ENCODE results near the gene PLIN4.

DNA sequence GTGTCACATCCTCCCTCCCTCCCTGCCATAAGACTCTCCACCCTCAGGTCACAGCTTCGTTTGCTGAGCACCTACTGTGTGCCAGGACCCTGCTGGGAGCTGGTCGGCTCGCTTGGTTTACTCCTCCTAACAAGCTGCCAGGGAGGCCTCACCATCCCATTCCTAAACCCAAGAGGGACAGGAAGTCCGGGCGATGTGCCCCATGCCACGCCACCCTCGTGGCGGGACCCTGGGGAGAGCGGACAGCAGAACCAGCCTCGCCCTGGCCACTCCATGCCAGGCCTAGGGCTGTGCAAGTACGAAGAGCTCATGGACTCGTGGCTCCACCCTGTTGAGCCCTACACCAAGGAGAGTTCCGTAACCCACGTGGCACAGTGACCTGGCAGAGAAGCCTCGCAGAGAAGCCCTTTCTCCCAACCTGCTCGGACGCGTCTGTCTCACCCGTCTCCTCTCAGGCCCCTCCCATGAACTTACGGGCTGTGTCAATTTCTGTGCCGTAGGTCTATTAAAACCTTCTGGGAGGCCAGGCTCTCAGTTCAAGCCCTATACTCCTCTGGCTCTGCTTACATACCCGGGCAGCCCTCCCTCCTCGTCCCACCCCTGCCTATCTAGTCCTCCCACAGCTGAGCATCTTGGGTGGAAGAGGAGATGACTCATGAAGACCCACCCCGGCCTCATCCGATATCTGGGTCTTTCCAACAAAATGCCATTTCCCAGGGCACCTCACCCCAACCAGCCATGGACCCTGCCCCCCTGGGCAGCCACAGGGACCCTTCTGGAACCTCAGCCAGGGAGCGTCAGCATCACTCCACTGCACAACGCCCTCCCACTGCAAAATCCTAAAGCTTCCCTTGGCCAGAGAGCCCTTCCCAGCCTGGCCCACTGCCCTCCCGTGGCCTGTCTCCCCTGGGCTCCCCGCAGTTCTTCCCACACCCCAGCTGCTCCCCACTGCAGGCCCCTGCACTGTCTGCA, 63.3 kb downstream of the PLIN4 start:
- TF ChIP-seq, protein P1, sequence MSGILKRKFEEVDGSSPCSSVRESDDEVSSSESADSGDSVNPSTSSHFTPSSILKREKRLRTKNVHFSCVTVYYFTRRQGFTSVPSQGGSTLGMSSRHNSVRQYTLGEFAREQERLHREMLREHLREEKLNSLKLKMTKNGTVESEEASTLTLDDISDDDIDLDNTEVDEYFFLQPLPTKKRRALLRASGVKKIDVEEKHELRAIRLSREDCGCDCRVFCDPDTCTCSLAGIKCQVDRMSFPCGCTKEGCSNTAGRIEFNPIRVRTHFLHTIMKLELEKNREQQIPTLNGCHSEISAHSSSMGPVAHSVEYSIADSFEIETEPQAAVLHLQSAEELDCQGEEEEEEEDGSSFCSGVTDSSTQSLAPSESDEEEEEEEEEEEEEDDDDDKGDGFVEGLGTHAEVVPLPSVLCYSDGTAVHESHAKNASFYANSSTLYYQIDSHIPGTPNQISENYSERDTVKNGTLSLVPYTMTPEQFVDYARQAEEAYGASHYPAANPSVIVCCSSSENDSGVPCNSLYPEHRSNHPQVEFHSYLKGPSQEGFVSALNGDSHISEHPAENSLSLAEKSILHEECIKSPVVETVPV (CRISPR knock-in tag; IDR thresholded peaks at IDR 0.05), result no peak
- TF ChIP-seq, protein P2, sequence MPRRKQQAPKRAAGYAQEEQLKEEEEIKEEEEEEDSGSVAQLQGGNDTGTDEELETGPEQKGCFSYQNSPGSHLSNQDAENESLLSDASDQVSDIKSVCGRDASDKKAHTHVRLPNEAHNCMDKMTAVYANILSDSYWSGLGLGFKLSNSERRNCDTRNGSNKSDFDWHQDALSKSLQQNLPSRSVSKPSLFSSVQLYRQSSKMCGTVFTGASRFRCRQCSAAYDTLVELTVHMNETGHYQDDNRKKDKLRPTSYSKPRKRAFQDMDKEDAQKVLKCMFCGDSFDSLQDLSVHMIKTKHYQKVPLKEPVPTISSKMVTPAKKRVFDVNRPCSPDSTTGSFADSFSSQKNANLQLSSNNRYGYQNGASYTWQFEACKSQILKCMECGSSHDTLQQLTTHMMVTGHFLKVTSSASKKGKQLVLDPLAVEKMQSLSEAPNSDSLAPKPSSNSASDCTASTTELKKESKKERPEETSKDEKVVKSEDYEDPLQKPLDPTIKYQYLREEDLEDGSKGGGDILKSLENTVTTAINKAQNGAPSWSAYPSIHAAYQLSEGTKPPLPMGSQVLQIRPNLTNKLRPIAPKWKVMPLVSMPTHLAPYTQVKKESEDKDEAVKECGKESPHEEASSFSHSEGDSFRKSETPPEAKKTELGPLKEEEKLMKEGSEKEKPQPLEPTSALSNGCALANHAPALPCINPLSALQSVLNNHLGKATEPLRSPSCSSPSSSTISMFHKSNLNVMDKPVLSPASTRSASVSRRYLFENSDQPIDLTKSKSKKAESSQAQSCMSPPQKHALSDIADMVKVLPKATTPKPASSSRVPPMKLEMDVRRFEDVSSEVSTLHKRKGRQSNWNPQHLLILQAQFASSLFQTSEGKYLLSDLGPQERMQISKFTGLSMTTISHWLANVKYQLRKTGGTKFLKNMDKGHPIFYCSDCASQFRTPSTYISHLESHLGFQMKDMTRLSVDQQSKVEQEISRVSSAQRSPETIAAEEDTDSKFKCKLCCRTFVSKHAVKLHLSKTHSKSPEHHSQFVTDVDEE (CRISPR knock-in tag; IDR thresholded peaks at IDR 0.05), result no peak
- no peak for TF ChIP-seq ZFP3 (CRISPR knock-in tag; IDR thresholded peaks at IDR 0.05)
- TF ChIP-seq, protein P3, sequence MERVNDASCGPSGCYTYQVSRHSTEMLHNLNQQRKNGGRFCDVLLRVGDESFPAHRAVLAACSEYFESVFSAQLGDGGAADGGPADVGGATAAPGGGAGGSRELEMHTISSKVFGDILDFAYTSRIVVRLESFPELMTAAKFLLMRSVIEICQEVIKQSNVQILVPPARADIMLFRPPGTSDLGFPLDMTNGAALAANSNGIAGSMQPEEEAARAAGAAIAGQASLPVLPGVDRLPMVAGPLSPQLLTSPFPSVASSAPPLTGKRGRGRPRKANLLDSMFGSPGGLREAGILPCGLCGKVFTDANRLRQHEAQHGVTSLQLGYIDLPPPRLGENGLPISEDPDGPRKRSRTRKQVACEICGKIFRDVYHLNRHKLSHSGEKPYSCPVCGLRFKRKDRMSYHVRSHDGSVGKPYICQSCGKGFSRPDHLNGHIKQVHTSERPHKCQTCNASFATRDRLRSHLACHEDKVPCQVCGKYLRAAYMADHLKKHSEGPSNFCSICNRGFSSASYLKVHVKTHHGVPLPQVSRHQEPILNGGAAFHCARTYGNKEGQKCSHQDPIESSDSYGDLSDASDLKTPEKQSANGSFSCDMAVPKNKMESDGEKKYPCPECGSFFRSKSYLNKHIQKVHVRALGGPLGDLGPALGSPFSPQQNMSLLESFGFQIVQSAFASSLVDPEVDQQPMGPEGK (CRISPR knock-in tag; IDR thresholded peaks at IDR 0.05; ENCODE audit: borderline replicate concordance), result no peak
- TF ChIP-seq ZFP30 (CRISPR knock-in tag; IDR thresholded peaks at IDR 0.05), result no peak
- no peak for TF ChIP-seq PPARA (CRISPR knock-in tag; IDR thresholded peaks at IDR 0.05; ENCODE audit: borderline replicate concordance)
- no peak for TF ChIP-seq OSR1 (CRISPR knock-in tag; IDR thresholded peaks at IDR 0.05)
- TF ChIP-seq GLIS3 (CRISPR knock-in tag; IDR thresholded peaks at IDR 0.05), result no peak
- TF ChIP-seq ZNF70 (CRISPR knock-in tag; IDR thresholded peaks at IDR 0.05), result no peak
- no peak for TF ChIP-seq RARB (CRISPR knock-in tag; IDR thresholded peaks at IDR 0.05)
- TF ChIP-seq ESRRG (CRISPR knock-in tag; IDR thresholded peaks at IDR 0.05), result no peak
- TF ChIP-seq TCF4 (CRISPR knock-in tag; IDR thresholded peaks at IDR 0.05; ENCODE audit: borderline replicate concordance), result no peak
